ENCODE results near the gene HVCN1. TPM values are rescaled to one million over a fixed set of nuclear protein-coding genes. Genes with fewer than 3 reads are reported as not detected.

HVCN1 gene
- total RNA-seq, 4 donors from 2014 or later: 4.4 to 6.9 (median 4.5) TPM

DNA sequence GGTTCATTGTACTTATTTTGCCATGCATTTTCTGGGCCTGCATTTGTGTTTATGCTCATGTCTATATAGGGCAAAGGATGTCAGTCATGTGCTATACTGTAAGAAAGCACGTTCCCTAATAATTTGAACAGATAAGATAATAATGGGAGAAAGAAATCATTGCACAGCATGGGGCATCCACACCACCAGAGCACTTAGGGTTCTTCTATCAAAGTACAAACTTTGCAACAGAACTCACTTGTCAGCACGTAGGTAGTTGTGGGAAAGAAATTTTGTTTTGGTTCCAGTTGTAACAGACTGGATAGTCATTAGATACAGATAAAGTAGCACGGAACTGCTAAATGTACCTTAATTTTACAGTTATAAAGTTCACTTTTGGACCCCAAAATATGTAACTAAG, 43.7 kb upstream of the HVCN1 start:
- no peak for DNase-seq
- 75 to 78% methylated on average over 3 of the region's 3 CpGs for WGBS, 2 donors

DNA sequence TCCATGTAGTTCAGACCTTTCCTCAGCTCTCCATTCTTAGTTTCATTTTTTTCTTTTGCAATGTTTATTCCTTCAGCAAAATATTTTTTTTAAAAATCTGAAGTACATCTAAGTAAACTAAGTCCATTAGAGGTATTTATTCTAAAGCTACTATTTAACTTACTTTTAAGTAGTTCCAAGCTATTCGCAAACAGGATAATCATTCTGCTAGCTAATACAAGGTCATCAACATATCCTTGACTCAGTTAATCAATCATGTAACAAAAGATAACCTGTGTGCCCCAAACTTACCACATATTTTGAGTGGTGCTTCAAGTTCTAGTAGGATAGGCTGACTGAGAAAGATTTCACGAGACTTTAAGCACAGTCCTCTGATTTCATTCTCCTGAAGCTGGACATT, 42.6 kb upstream of the HVCN1 start:
- TF ChIP-seq, protein P1, sequence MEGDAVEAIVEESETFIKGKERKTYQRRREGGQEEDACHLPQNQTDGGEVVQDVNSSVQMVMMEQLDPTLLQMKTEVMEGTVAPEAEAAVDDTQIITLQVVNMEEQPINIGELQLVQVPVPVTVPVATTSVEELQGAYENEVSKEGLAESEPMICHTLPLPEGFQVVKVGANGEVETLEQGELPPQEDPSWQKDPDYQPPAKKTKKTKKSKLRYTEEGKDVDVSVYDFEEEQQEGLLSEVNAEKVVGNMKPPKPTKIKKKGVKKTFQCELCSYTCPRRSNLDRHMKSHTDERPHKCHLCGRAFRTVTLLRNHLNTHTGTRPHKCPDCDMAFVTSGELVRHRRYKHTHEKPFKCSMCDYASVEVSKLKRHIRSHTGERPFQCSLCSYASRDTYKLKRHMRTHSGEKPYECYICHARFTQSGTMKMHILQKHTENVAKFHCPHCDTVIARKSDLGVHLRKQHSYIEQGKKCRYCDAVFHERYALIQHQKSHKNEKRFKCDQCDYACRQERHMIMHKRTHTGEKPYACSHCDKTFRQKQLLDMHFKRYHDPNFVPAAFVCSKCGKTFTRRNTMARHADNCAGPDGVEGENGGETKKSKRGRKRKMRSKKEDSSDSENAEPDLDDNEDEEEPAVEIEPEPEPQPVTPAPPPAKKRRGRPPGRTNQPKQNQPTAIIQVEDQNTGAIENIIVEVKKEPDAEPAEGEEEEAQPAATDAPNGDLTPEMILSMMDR (IDR thresholded peaks at IDR 0.05): no peak
- TF ChIP-seq POLR2A (IDR thresholded peaks at IDR 0.05): no peak
- H3K9me3 ChIP-seq: no peaks in the 10 kb centered on the region
- no peak overlapping the region for H3K27ac ChIP-seq
- no peak for DNase-seq
- H3K4me1 ChIP-seq: peaks cover 13 to 18% of the 10 kb centered on the region in 2 donors
- intact Hi-C loops (cut with DNase I): no loop called here
- WGBS, 2 donors: 94 to 96% methylated on average over 2 of the region's 2 CpGs
- no peak overlapping the region for H3K4me3 ChIP-seq (replicated peaks in 1 of 3)
- H3K36me3 ChIP-seq: peaks cover 8 to 19% of the 10 kb centered on the region in 2 donors
- no peaks in the 10 kb centered on the region for H3K27me3 ChIP-seq

More for the DNA sequence above, 43.7 kb upstream of the HVCN1 start:
- Histone ChIP-seq H3K27ac (peak overlapping the region in 1 of 3 donors; percentile 29), H3K4me1 (peaks cover 13 to 18% of the 10 kb centered on the region in 2 donors), H3K4me3 (replicated peaks in 1 of 3) (no peak overlapping the region), H3K36me3 (peaks cover 8 to 13% of the 10 kb centered on the region in 2 donors), H3K27me3 (no peaks in the 10 kb centered on the region), H3K9me3 (no peaks in the 10 kb centered on the region)
- intact Hi-C loops (cut with DNase I): no loop called here
- TF ChIP-seq POLR2A (IDR thresholded peaks at IDR 0.05): no peak
- TF ChIP-seq, protein P1 (IDR thresholded peaks at IDR 0.05): no peak

DNA sequence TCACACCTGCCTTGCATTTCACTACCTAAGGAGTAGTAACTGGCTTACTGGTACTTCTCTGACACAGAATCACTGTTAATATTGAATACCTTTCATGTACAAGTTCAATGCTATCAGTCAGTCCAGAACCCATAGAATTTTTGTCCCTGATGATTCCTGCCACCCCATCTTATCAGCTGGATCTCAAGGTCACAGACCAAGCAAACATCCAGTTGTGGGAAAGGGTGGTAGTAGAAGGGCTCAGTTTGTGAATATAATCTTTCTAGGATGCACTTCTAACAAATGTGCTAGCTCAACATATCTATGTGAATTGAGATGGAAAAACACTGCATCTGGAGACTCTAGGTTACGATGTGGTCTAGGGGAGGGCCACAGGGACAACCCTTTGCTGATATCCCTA, 39.7 kb upstream of the HVCN1 start:
- no peak for DNase-seq
- H3K36me3 ChIP-seq: peaks cover 26 to 28% of the 10 kb centered on the region in 2 donors
- no peak for TF ChIP-seq POLR2A (IDR thresholded peaks at IDR 0.05)
- TF ChIP-seq, protein P1 (IDR thresholded peaks at IDR 0.05): no peak
- no peak overlapping the region for H3K4me3 ChIP-seq (replicated peaks in 1 of 3)
- H3K27ac ChIP-seq: no peak overlapping the region
- H3K9me3 ChIP-seq: no peaks in the 10 kb centered on the region
- 96 to 100% methylated on average over 1 of the region's 1 CpG for WGBS, 2 donors
- intact Hi-C loops (cut with DNase I): no loop called here
- H3K27me3 ChIP-seq: no peaks in the 10 kb centered on the region
- H3K4me1 ChIP-seq: peaks cover 7 to 9% of the 10 kb centered on the region in 2 donors

DNA sequence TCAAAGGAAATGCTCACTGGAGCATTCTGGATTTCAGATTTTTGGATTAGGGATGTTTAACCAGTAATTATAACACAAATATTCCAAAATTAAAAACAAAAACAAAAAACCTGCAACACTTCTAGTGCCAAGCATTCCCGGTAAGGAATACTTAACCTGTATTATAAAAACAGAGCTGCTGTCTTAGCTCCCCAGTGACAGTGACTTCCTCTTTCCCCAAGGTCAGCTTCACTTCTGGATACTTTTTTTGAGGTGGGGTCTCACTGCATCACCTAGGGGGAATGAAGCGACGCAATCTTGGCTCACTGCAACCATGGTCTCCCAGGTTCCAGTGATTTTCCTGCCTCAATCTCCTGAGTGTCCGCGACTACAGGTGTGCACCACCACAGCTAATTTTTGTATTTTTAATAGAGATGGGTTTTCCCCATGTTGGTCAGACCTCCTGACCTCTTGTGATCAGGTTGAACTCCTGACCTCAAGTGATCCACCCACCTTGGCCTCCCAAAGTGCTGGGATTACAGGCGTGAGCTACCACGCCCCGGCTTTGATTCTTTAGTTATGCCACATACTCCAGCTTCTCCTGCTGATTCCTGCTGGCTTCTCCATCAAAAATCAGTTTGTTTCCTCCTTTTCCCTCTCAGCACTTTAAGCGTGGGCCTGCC, 37.9 kb upstream of the HVCN1 start:
- 88% methylated on average over 9 of the region's 9 CpGs for WGBS, 2 donors
- Histone ChIP-seq H3K27me3 (no peaks in the 10 kb centered on the region), H3K9me3 (no peaks in the 10 kb centered on the region), H3K27ac (no peak overlapping the region), H3K4me1 (no peaks in the 10 kb centered on the region), H3K4me3 (replicated peaks in 1 of 3) (no peak overlapping the region), H3K36me3 (peaks cover 37 to 44% of the 10 kb centered on the region in 2 donors)
- no peak for DNase-seq
- intact Hi-C loops (cut with DNase I): no loop called here
- TF ChIP-seq, protein P1 (IDR thresholded peaks at IDR 0.05): no peak
- no peak for TF ChIP-seq POLR2A (IDR thresholded peaks at IDR 0.05)

DNA sequence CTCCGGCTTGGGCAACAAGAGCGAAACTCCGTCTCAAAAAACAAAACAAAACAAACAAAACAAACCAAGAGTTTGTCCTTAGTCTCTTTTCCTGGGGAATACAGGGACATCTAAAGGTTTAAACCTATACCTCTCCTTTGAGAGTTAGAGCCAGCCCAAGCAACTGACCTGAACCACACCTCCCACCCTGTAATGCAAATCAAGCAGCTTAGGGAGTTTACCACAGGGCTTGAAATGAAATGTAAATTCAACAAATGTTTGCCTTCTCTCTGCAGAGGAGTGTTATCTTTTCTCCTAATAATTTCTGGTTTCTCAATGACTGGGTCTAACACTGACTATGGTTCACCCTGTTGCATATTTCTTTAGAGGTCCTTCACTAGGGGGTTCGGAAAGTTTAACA, 37.1 kb upstream of the HVCN1 start:
- DNase-seq: no peak
- intact Hi-C loops (cut with DNase I): no loop called here
- WGBS, 2 donors: 94 to 95% methylated on average over 4 of the region's 4 CpGs
- H3K9me3 ChIP-seq: no peaks in the 10 kb centered on the region
- peaks cover 44 to 52% of the 10 kb centered on the region in 2 donors for H3K36me3 ChIP-seq
- TF ChIP-seq, protein P1 (IDR thresholded peaks at IDR 0.05): no peak
- no peak for TF ChIP-seq POLR2A (IDR thresholded peaks at IDR 0.05)
- H3K4me1 ChIP-seq: no peaks in the 10 kb centered on the region
- no peaks in the 10 kb centered on the region for H3K27me3 ChIP-seq
- no peak overlapping the region for H3K27ac ChIP-seq
- H3K4me3 ChIP-seq (replicated peaks in 1 of 3): no peak overlapping the region

Measured in thyroid gland (tissue), 4 donors.